NCI-H128 (cell line): ENCODE measurements around the gene STAC.

Source experiments
- DNase-seq: peaks from one replicate; lab custom pipeline; 2025; ENCODE audit not compliant: unreplicated experiment; lab: John Stamatoyannopoulos, UW

STAC gene

GRCh38 chr3:36512555-36512954, 132.3 kb downstream of the STAC start:
- no peak for DNase-seq

- DNase-seq: no peak
Measured at GRCh38 chr3:36514171-36514570, 133.9 kb downstream of the STAC start.

- no peak for DNase-seq
Measured at GRCh38 chr3:36519682-36520081, 139.4 kb downstream of the STAC start.

- no peak for DNase-seq
Measured at GRCh38 chr3:36520241-36521006, 140.1 kb downstream of the STAC start.

- no peak for DNase-seq
Measured at GRCh38 chr3:36521007-36521379, 140.7 kb downstream of the STAC start.

- DNase-seq: no peak
Measured at GRCh38 chr3:36524560-36524959, 144.3 kb downstream of the STAC start.

GRCh38 chr3:36525115-36525801, 145.0 kb downstream of the STAC start:
- no peak for DNase-seq

- no peak for DNase-seq
Measured at GRCh38 chr3:36538136-36538749, 157.9 kb downstream of the STAC start.

- no peak for DNase-seq
Measured at GRCh38 chr3:36540888-36541518, 160.7 kb downstream of the STAC start.

- no peak for DNase-seq
Measured at GRCh38 chr3:36542186-36542585, 161.9 kb downstream of the STAC start.

GRCh38 chr3:36543276-36543997, 163.1 kb downstream of the STAC start:
- no peak for DNase-seq

- DNase-seq: no peak
Measured at GRCh38 chr3:36546226-36546625, 165.9 kb downstream of the STAC start.

GRCh38 chr3:36548712-36549111, 168.4 kb downstream of the STAC start:
- DNase-seq: no peak

- no peak for DNase-seq
Measured at GRCh38 chr3:36557021-36557707, 176.9 kb downstream of the STAC start.

- DNase-seq: no peak
Measured at GRCh38 chr3:36557708-36558421, 177.6 kb downstream of the STAC start.

- DNase-seq: no peak
Measured at GRCh38 chr3:36558961-36559360, 178.7 kb downstream of the STAC start.

- no peak for DNase-seq
Measured at GRCh38 chr3:36560685-36561084, 180.4 kb downstream of the STAC start.

GRCh38 chr3:36561601-36562000, 181.3 kb downstream of the STAC start:
- no peak for DNase-seq

- DNase-seq: no peak
Measured at GRCh38 chr3:36562945-36563344, 182.6 kb downstream of the STAC start.

GRCh38 chr3:36575241-36575640, 194.9 kb downstream of the STAC start:
- no peak for DNase-seq
